ENCODE measurements around the gene CKS1B.

Gene CKS1B

GRCh38 chr1:155017946-155018316 is 43.5 kb downstream of the CKS1B start:
- peak overlapping the region; percentile 44 for H3K4me3 ChIP-seq (ENCODE audit: low read depth, low read length)
- TF ChIP-seq CTCF (IDR thresholded peaks at IDR 0.05; ENCODE audit: low read depth, low read length), result no peak
- no peaks in the 10 kb centered on the region for H3K9me3 ChIP-seq (ENCODE audit: severe bottlenecking)
- no peak for DNase-seq
- H3K27me3 ChIP-seq (ENCODE audit: insufficient read depth, low read depth, severe bottlenecking), result no peaks in the 10 kb centered on the region
- peak overlapping the region; percentile 84 for H3K27ac ChIP-seq
- H3K36me3 ChIP-seq, result peaks cover 34% of the 10 kb centered on the region

- H3K27ac ChIP-seq, result peak overlapping the region; percentile 84
- no peak for TF ChIP-seq CTCF (IDR thresholded peaks at IDR 0.05; ENCODE audit: low read depth, low read length)
Measured at GRCh38 chr1:155018617-155019348, 44.3 kb downstream of the CKS1B start.

GRCh38 chr1:155019377-155020245 is 45.1 kb downstream of the CKS1B start:
- no peaks in the 10 kb centered on the region for H3K27me3 ChIP-seq (ENCODE audit: insufficient read depth, low read depth, severe bottlenecking)
- no peak for DNase-seq
- no peak for TF ChIP-seq CTCF (IDR thresholded peaks at IDR 0.05; ENCODE audit: low read depth, low read length)
- peaks cover 27% of the 10 kb centered on the region for H3K36me3 ChIP-seq
- peak overlapping the region; percentile 84 for H3K27ac ChIP-seq
- no peaks in the 10 kb centered on the region for H3K9me3 ChIP-seq (ENCODE audit: severe bottlenecking)
- H3K4me3 ChIP-seq (ENCODE audit: low read depth, low read length), result no peak overlapping the region

More at GRCh38 chr1:155018617-155019348, 44.3 kb downstream of the CKS1B start:
- peak; percentile 77 for DNase-seq
- H3K27me3 ChIP-seq (ENCODE audit: insufficient read depth, low read depth, severe bottlenecking), result no peaks in the 10 kb centered on the region
- no peaks in the 10 kb centered on the region for H3K9me3 ChIP-seq (ENCODE audit: severe bottlenecking)
- no peak overlapping the region for H3K4me3 ChIP-seq (ENCODE audit: low read depth, low read length)
- H3K36me3 ChIP-seq, result peaks cover 34% of the 10 kb centered on the region

GRCh38 chr1:155022136-155022926 is 47.9 kb downstream of the CKS1B start:
- TF ChIP-seq CTCF (IDR thresholded peaks at IDR 0.05; ENCODE audit: low read depth, low read length), result no peak
- Histone ChIP-seq H3K4me3 (ENCODE audit: low read depth, low read length) (no peak overlapping the region), H3K27ac (no peak overlapping the region), H3K27me3 (ENCODE audit: insufficient read depth, low read depth, severe bottlenecking) (no peaks in the 10 kb centered on the region), H3K36me3 (peaks cover 2% of the 10 kb centered on the region; the same call in 1 of the 2 replicates), H3K9me3 (ENCODE audit: severe bottlenecking) (no peaks in the 10 kb centered on the region)
- DNase-seq, result no peak

- Histone ChIP-seq H3K4me3 (ENCODE audit: low read depth, low read length) (no peak overlapping the region), H3K27ac (no peak overlapping the region), H3K9me3 (ENCODE audit: severe bottlenecking) (no peaks in the 10 kb centered on the region), H3K36me3 (peaks cover 2% of the 10 kb centered on the region; the same call in 1 of the 2 replicates), H3K27me3 (ENCODE audit: insufficient read depth, low read depth, severe bottlenecking) (no peaks in the 10 kb centered on the region)
- DNase-seq, result no peak
- TF ChIP-seq CTCF (IDR thresholded peaks at IDR 0.05; ENCODE audit: low read depth, low read length), result no peak
Measured at GRCh38 chr1:155022927-155023236, 48.4 kb downstream of the CKS1B start.

Data from WERI-Rb-1 (cell line).